Measurements from ENCODE around the gene KCNK17. TPM values are rescaled to one million over a fixed set of nuclear protein-coding genes. Genes with fewer than 3 reads are reported as not detected.

KCNK17 gene
- total RNA-seq, 1 experiment from 2014 or later, result not detected

GRCh38 chr6:39361657-39362486 is 47.7 kb upstream of the KCNK17 start:
- no peaks in the 10 kb centered on the region for H3K36me3 Mint-ChIP-seq (ENCODE audit: insufficient read depth, unreplicated experiment)
- Histone ChIP-seq H3K9me3 (no peaks in the 10 kb centered on the region), H3K36me3 (ENCODE audit: control insufficient read depth, insufficient read depth, low read length) (no peaks in the 10 kb centered on the region), H3K4me1 (no peaks in the 10 kb centered on the region), H3K27me3 (replicated peaks; ENCODE audit: control insufficient read depth, insufficient read depth, low read length) (no peaks in the 10 kb centered on the region), H3K4me3 (ENCODE audit: low read depth, low read length) (no peak overlapping the region)
- H3K27ac Mint-ChIP-seq (ENCODE audit: unreplicated experiment), result no peak overlapping the region
- ChIA-PET POLR2A (no interaction called here), CTCF (interaction anchor here (0.7 to 1.2 kb wide), 4 partner anchors 8 to 518 kb away, joined by 3 to 9 read pairs (median 3); no protein-coding TSS in a partner anchor)
- no TSS peak for BruUV-seq (replicated peaks)
- H3K4me3 Mint-ChIP-seq (ENCODE audit: unreplicated experiment), result no peak overlapping the region
- peaks cover 12% of the 10 kb centered on the region for H3K27me3 Mint-ChIP-seq (ENCODE audit: insufficient read depth, unreplicated experiment)
- TF ChIP-seq CTCF (IDR thresholded peaks at IDR 0.05; ENCODE audit: insufficient read depth in 1 of 2, low read depth in 1 of 2, low read length in 1 of 2, severe bottlenecking in 1 of 2, unreplicated experiment in 1 of 2), result peak; percentile 70 to 81
- intact Hi-C loops (cut with micrococcal nuclease; ENCODE audit: unreplicated experiment), result loop anchor here (2.0 kb wide), 1 partner anchor 531 kb away; no protein-coding TSS in a partner anchor
- no peaks in the 10 kb centered on the region for H3K9me3 Mint-ChIP-seq (ENCODE audit: unreplicated experiment)
- H3K4me1 Mint-ChIP-seq (ENCODE audit: low read depth, unreplicated experiment), result no peaks in the 10 kb centered on the region
- peak; percentile 70 to 76 for DNase-seq

- Histone ChIP-seq H3K27me3 (replicated peaks; ENCODE audit: control insufficient read depth, insufficient read depth, low read length) (no peaks in the 10 kb centered on the region), H3K4me1 (no peaks in the 10 kb centered on the region), H3K9me3 (no peaks in the 10 kb centered on the region), H3K4me3 (ENCODE audit: low read depth, low read length) (no peak overlapping the region), H3K36me3 (ENCODE audit: control insufficient read depth, insufficient read depth, low read length) (no peaks in the 10 kb centered on the region)
- no peak for DNase-seq
- Mint-ChIP-seq H3K4me3 (ENCODE audit: unreplicated experiment) (no peak overlapping the region), H3K36me3 (ENCODE audit: insufficient read depth, unreplicated experiment) (no peaks in the 10 kb centered on the region), H3K4me1 (ENCODE audit: low read depth, unreplicated experiment) (no peaks in the 10 kb centered on the region), H3K27ac (ENCODE audit: unreplicated experiment) (no peak overlapping the region), H3K9me3 (ENCODE audit: unreplicated experiment) (no peaks in the 10 kb centered on the region), H3K27me3 (ENCODE audit: insufficient read depth, unreplicated experiment) (peaks cover 5% of the 10 kb centered on the region)
- intact Hi-C loops (cut with micrococcal nuclease; ENCODE audit: unreplicated experiment), result no loop called here
- no TSS peak for BruUV-seq (replicated peaks)
- ChIA-PET POLR2A (no interaction called here), CTCF (no interaction called here)
- TF ChIP-seq CTCF (IDR thresholded peaks at IDR 0.05; ENCODE audit: insufficient read depth in 1 of 2, low read depth in 1 of 2, low read length in 1 of 2, severe bottlenecking in 1 of 2, unreplicated experiment in 1 of 2), result no peak
Observed at GRCh38 chr6:39360378-39360777, 46.2 kb upstream of the KCNK17 start.

- Histone ChIP-seq H3K36me3 (ENCODE audit: control insufficient read depth, insufficient read depth, low read length) (no peaks in the 10 kb centered on the region), H3K4me3 (ENCODE audit: low read depth, low read length) (no peak overlapping the region), H3K27me3 (replicated peaks; ENCODE audit: control insufficient read depth, insufficient read depth, low read length) (no peaks in the 10 kb centered on the region), H3K9me3 (no peaks in the 10 kb centered on the region), H3K4me1 (no peaks in the 10 kb centered on the region)
- no peaks in the 10 kb centered on the region for H3K36me3 Mint-ChIP-seq (ENCODE audit: insufficient read depth, unreplicated experiment)
- H3K4me3 Mint-ChIP-seq (ENCODE audit: unreplicated experiment), result no peak overlapping the region
- H3K4me1 Mint-ChIP-seq (ENCODE audit: low read depth, unreplicated experiment), result no peaks in the 10 kb centered on the region
- ChIA-PET POLR2A (no interaction called here), CTCF (no interaction called here)
- peaks cover 2% of the 10 kb centered on the region for H3K27me3 Mint-ChIP-seq (ENCODE audit: insufficient read depth, unreplicated experiment)
- H3K27ac Mint-ChIP-seq (ENCODE audit: unreplicated experiment), result no peak overlapping the region
- intact Hi-C loops (cut with micrococcal nuclease; ENCODE audit: unreplicated experiment), result no loop called here
- TF ChIP-seq CTCF (IDR thresholded peaks at IDR 0.05; ENCODE audit: insufficient read depth in 1 of 2, low read depth in 1 of 2, low read length in 1 of 2, severe bottlenecking in 1 of 2, unreplicated experiment in 1 of 2), result no peak
- no TSS peak for BruUV-seq (replicated peaks)
- DNase-seq, result no peak
- no peaks in the 10 kb centered on the region for H3K9me3 Mint-ChIP-seq (ENCODE audit: unreplicated experiment)
Observed at GRCh38 chr6:39357998-39358686, 43.9 kb upstream of the KCNK17 start.

Data from Caco-2 (cell line).